Neutrophil (primary cell): Measurements from ENCODE around the gene LRRC75B.
A peak's percentile ranks its signal among the peaks of the same experiment; 100 is the strongest.

ENCODE experiments used
- H3K27ac ChIP-seq: fragments of 200-600 bp; sonication (generic); 2 replicates; pipeline ENCODE4 v1.5.1; 2016; ENCODE audit warnings: mild to moderate bottlenecking, moderate library complexity
- H3K27me3 ChIP-seq: fragments of 200-600 bp; sonication (generic); 2 replicates; pipeline ENCODE4 v1.6.0; 2016; ENCODE audit warnings: mild to moderate bottlenecking
- H3K36me3 ChIP-seq: fragments of 200-600 bp; sonication (generic); 2 replicates; pipeline ENCODE4 v1.5.1; 2017
- H3K4me1 ChIP-seq, 2 experiments: fragments of 200-600 bp in 1 of 2; sonication (generic) in 1 of 2; 1 replicate in 1 of 2; 2 replicates in 1 of 2; pipeline versions ENCODE4 v1.5.1 to v1.6.1; 2013 to 2016; ENCODE audit warnings: low read depth in 1 of 2, low read length in 1 of 2, mild to moderate bottlenecking in 1 of 2, moderate library complexity in 1 of 2; ENCODE audit not compliant: control insufficient read depth in 1 of 2, insufficient read depth in 1 of 2
- H3K4me3 ChIP-seq, 2 experiments: fragments of 200-600 bp in 1 of 2; sonication (generic) in 1 of 2; 1 replicate in 1 of 2; 2 replicates in 1 of 2; pipeline ENCODE4 v1.5.1; 2013 to 2016; ENCODE audit warnings: low read depth in 1 of 2, low read length in 1 of 2, mild to moderate bottlenecking in 1 of 2, moderate library complexity in 1 of 2
- H3K9me3 ChIP-seq: fragments of 200-600 bp; sonication (generic); 2 replicates; pipeline ENCODE4 v1.5.1; 2016
- TF ChIP-seq, protein P1 (sequence below): fragments of 200-600 bp; sonication (generic); IDR thresholded peaks from 2 replicates; pipeline ENCODE4 v1.5.1; 2016; ENCODE audit warnings: antibody characterized with exemption

LRRC75B gene

DNA sequence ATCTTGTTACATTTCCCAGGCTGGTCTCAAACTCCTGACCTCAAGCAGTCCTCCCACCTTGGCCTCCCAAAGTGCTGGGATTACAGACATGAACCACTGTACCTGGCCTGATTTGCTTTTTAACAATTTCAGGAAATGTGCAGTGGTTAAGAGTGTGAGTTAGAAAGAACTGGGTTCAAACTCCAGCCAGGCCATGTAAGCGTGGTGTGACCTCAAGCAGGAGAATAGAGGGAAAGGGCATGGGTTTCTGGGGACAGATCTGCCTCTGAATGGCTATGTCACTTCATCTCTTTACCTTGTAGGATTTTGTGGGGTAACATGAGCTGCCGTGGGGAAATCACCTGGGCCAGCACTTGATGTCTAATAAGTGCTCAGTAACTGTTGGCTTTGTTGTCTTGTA is 27.8 kb downstream of the LRRC75B start:
- no peak overlapping the region for H3K27ac ChIP-seq

DNA sequence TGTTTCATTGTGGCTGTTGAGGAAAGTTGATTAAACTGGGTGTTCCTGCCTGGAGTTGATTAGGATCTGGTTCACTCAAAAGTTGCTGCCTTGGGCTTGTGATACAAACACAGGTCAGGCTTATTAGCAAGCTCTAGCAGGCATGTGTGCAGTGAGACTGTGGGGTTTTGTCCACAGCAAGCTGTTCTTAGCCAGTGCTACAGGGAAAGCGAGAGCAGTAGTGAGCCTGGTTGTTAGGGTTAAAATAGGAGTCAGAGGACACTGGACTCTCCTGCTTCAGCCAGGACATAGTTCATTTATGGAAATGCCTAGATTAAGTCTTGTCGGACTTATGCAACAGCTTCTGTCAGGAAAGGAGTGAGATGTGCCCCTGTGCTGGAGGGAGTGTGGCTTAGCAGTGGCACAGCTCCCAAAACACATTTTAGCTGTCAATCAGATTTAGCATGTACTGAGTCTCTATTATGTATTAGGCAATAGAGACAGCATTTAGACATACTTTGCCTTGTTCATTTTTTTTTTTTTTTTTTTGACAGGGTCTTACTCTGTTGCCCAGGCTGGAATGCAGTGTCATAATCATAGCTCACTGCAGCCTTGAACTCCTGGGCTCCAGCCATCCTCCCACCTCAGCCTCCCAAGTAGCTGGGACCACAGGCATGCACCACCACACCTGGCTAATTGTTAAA is 28.4 kb downstream of the LRRC75B start:
- H3K4me1 ChIP-seq, result peaks cover 5 to 10% of the 10 kb centered on the region in 2 experiments
- no peak overlapping the region for H3K27ac ChIP-seq
- H3K9me3 ChIP-seq, result no peaks in the 10 kb centered on the region
- H3K36me3 ChIP-seq, result peaks cover 48% of the 10 kb centered on the region
- no peak overlapping the region for H3K4me3 ChIP-seq
- TF ChIP-seq, protein P1, sequence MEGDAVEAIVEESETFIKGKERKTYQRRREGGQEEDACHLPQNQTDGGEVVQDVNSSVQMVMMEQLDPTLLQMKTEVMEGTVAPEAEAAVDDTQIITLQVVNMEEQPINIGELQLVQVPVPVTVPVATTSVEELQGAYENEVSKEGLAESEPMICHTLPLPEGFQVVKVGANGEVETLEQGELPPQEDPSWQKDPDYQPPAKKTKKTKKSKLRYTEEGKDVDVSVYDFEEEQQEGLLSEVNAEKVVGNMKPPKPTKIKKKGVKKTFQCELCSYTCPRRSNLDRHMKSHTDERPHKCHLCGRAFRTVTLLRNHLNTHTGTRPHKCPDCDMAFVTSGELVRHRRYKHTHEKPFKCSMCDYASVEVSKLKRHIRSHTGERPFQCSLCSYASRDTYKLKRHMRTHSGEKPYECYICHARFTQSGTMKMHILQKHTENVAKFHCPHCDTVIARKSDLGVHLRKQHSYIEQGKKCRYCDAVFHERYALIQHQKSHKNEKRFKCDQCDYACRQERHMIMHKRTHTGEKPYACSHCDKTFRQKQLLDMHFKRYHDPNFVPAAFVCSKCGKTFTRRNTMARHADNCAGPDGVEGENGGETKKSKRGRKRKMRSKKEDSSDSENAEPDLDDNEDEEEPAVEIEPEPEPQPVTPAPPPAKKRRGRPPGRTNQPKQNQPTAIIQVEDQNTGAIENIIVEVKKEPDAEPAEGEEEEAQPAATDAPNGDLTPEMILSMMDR, result no peak
- no peaks in the 10 kb centered on the region for H3K27me3 ChIP-seq

More for the DNA sequence above, 27.8 kb downstream of the LRRC75B start:
- Histone ChIP-seq H3K36me3 (peaks cover 51% of the 10 kb centered on the region), H3K4me3 (no peak overlapping the region), H3K9me3 (no peaks in the 10 kb centered on the region), H3K4me1 (peaks cover 5 to 10% of the 10 kb centered on the region in 2 experiments), H3K27me3 (no peaks in the 10 kb centered on the region)
- TF ChIP-seq, protein P1, result no peak

DNA sequence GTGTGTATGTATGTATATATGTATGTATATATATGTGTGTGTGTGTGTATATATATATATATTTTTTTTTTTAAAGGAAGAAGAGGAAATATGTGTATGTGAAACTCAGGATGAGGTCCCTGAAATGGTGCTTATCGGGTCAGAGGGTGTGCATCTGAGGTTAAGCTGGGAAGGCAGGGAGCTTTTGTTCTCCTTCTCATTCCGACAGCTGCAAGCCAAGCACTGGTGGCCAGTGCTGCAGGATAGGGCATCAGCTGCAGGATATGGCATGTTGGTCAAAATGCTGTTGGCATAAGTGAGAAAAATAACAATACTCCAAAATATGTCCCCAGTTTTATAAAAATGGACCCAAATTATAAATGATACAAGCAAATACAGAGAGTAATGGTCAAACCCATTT is 29.6 kb downstream of the LRRC75B start:
- Histone ChIP-seq H3K27me3 (no peaks in the 10 kb centered on the region), H3K4me1 (peaks cover 5 to 10% of the 10 kb centered on the region in 2 experiments), H3K36me3 (peaks cover 50% of the 10 kb centered on the region), H3K9me3 (no peaks in the 10 kb centered on the region), H3K4me3 (no peak overlapping the region), H3K27ac (no peak overlapping the region)
- TF ChIP-seq, protein P1, result no peak

DNA sequence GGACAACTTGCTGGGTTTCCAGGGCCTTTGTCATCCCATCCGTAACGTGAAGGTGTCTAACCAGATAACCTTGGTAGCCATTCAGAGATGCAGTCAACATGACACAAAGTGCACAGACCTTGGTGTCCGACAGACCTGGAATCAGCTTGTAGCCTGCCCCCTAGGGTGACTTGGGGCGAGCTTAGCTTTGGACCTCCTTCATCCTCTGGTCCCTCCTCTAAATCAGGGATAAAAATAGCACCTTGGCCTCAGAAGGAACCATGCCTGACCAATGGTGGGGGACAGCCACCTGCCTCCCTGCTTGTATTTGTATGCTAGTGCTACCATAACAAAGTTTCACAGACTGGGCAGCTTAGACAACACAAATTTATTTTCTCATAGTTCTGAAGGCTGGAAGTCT is 33.4 kb downstream of the LRRC75B start:
- no peak overlapping the region for H3K27ac ChIP-seq
- peaks cover 34% of the 10 kb centered on the region for H3K36me3 ChIP-seq
- no peaks in the 10 kb centered on the region for H3K27me3 ChIP-seq
- peaks cover 15 to 17% of the 10 kb centered on the region in 2 experiments for H3K4me1 ChIP-seq
- TF ChIP-seq, protein P1, result no peak
- no peaks in the 10 kb centered on the region for H3K9me3 ChIP-seq
- no peak overlapping the region for H3K4me3 ChIP-seq

GRCh38 chr22:24555165-24556039 is 37.5 kb downstream of the LRRC75B start, which contains the start of gene SNRPD3:
Gene SNRPD3 (plus strand): TSS chr22:24555999. CDS start chr22:24557675, 1,676 bp downstream.
- TF ChIP-seq, protein P1, result peak; percentile 59
- peak within 1 kb of the TSS; percentile 93 to 98 for H3K4me3 ChIP-seq
- H3K27ac ChIP-seq, result peak within 1 kb of the TSS; percentile 99
- H3K36me3 ChIP-seq, result peaks cover 26% of the 10 kb centered on the region
- H3K4me1 ChIP-seq, result peaks cover 46 to 47% of the 10 kb centered on the region in 2 experiments
- H3K27me3 ChIP-seq, result no peaks in the 10 kb centered on the region
- H3K9me3 ChIP-seq, result no peaks in the 10 kb centered on the region
